ENCODE data around the gene OR2F2.

DNA sequence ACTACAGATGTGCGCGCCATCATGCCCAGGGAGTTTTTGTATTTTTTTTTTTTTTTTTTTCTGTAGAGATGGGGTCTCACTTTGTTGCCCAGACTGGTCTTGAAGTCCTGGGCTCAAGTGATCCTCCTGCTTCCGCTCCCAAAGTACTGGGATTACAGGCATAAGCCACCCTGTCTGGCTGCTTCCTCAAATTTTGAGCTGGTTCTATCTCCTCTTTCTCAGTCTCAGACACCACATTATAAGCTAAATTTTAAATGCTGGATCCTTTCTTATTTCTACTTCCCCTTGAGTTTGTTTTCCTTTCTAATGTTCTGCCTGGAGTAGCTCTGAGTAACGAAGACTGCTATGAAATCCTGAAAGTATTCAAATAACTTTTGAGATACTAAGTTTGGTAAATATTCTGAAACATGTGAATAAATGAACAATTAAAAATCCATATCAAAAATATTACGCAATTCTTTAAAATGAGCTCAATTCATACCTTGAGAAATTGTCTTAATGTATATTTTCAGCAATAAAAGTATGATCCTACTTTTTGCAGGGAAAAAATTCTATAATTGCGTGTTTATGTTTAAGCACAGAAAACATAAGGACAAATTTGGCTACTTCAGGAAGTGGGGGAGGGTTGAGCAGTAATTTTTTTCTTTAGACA, 48.1 kb upstream of the OR2F2 start:
- TF ChIP-seq, protein P1, sequence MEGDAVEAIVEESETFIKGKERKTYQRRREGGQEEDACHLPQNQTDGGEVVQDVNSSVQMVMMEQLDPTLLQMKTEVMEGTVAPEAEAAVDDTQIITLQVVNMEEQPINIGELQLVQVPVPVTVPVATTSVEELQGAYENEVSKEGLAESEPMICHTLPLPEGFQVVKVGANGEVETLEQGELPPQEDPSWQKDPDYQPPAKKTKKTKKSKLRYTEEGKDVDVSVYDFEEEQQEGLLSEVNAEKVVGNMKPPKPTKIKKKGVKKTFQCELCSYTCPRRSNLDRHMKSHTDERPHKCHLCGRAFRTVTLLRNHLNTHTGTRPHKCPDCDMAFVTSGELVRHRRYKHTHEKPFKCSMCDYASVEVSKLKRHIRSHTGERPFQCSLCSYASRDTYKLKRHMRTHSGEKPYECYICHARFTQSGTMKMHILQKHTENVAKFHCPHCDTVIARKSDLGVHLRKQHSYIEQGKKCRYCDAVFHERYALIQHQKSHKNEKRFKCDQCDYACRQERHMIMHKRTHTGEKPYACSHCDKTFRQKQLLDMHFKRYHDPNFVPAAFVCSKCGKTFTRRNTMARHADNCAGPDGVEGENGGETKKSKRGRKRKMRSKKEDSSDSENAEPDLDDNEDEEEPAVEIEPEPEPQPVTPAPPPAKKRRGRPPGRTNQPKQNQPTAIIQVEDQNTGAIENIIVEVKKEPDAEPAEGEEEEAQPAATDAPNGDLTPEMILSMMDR (IDR thresholded peaks at IDR 0.05), result no peak
- no peak for TF ChIP-seq POLR2A (IDR thresholded peaks at IDR 0.05)

All from Peyer's patch (tissue), 4 donors.